GM19193 (cell line): Measurements from ENCODE around the gene ARHGAP42.

ENCODE experiments used
- POLR2A ChIP-seq: IDR thresholded peaks from 4 replicates; pipeline ENCODE4 v1.6.1; 2011; ENCODE audit not compliant: insufficient read depth, insufficient read length; ENCODE audit errors: extremely low read depth

The ARHGAP42 gene

GRCh38 chr11:100703801-100704575, 16.9 kb downstream of the ARHGAP42 start:
- TF ChIP-seq POLR2A = no peak

- TF ChIP-seq POLR2A = no peak
These were observed 18.4 kb downstream of the ARHGAP42 start for GRCh38 chr11:100705447-100705846.

GRCh38 chr11:100706179-100706578, 19.1 kb downstream of the ARHGAP42 start:
- no peak for TF ChIP-seq POLR2A

- TF ChIP-seq POLR2A = no peak
These were observed 22.3 kb downstream of the ARHGAP42 start for GRCh38 chr11:100709233-100709957.

- no peak for TF ChIP-seq POLR2A
These were observed 24.9 kb downstream of the ARHGAP42 start for GRCh38 chr11:100711984-100712383.

GRCh38 chr11:100712583-100712982, 25.5 kb downstream of the ARHGAP42 start:
- TF ChIP-seq POLR2A = no peak

- TF ChIP-seq POLR2A = no peak
These were observed 28.2 kb downstream of the ARHGAP42 start for GRCh38 chr11:100715165-100715761.

GRCh38 chr11:100716838-100717237, 29.8 kb downstream of the ARHGAP42 start:
- TF ChIP-seq POLR2A = no peak

GRCh38 chr11:100719362-100719761, 32.3 kb downstream of the ARHGAP42 start:
- TF ChIP-seq POLR2A = no peak

GRCh38 chr11:100719809-100720221, 32.7 kb downstream of the ARHGAP42 start:
- no peak for TF ChIP-seq POLR2A

GRCh38 chr11:100726680-100727079, 39.6 kb downstream of the ARHGAP42 start:
- no peak for TF ChIP-seq POLR2A

- TF ChIP-seq POLR2A = no peak
These were observed 40.3 kb downstream of the ARHGAP42 start for GRCh38 chr11:100727410-100727809.

GRCh38 chr11:100730266-100730665, 43.2 kb downstream of the ARHGAP42 start:
- no peak for TF ChIP-seq POLR2A

- no peak for TF ChIP-seq POLR2A
These were observed 44.4 kb downstream of the ARHGAP42 start for GRCh38 chr11:100731471-100731870.

- TF ChIP-seq POLR2A = no peak
These were observed 45.9 kb downstream of the ARHGAP42 start for GRCh38 chr11:100732949-100733348.
